ENCODE measurements around the gene SIRPA. TPM values are rescaled to one million over a fixed set of nuclear protein-coding genes. Genes with fewer than 3 reads are reported as not detected.

The SIRPA gene
- total and polyA plus RNA-seq, 4 experiments from 2014 or later, result 1.8 to 2.4 TPM; not detected in 2

GRCh38 chr20:1861347-1861976 is 33.7 kb upstream of the SIRPA start:
- H3K9me3 ChIP-seq (ENCODE audit: control insufficient read depth in 1 of 2, low read length in 2 of 2), result no peaks in the 10 kb centered on the region
- no peak overlapping the region for H3K4me3 Mint-ChIP-seq
- peaks cover 0 to 2% (median 0%) of the 10 kb centered on the region in 8 donors for H3K9me3 Mint-ChIP-seq
- no peaks in the 10 kb centered on the region for H3K36me3 Mint-ChIP-seq
- H3K27ac ChIP-seq (ENCODE audit: low read depth, low read length), result no peak overlapping the region
- H3K4me3 ChIP-seq (ENCODE audit: low read length in 2 of 2), result no peak overlapping the region
- no peaks in the 10 kb centered on the region for H3K4me1 Mint-ChIP-seq
- H3K4me1 ChIP-seq (ENCODE audit: insufficient read depth, low read length), result no peaks in the 10 kb centered on the region
- peaks cover 16 to 31% of the 10 kb centered on the region in 2 donors for H3K27me3 Mint-ChIP-seq
- H3K27me3 ChIP-seq (ENCODE audit: insufficient read depth, low read length), result no peaks in the 10 kb centered on the region
- no peaks in the 10 kb centered on the region for H3K36me3 ChIP-seq (ENCODE audit: insufficient read depth, low read length)
- POLR2A ChIA-PET (ENCODE audit: partially characterized antibody), result no interaction called here
- H3K27ac Mint-ChIP-seq, result no peak overlapping the region
- intact Hi-C loops (cut with micrococcal nuclease), result no loop called here
- DNase-seq, result no peak
- CTCF ChIA-PET (ENCODE audit: partially characterized antibody), result no interaction called here

GRCh38 chr20:1861996-1862662 is 33.1 kb upstream of the SIRPA start:
- H3K4me1 Mint-ChIP-seq, result no peaks in the 10 kb centered on the region
- CTCF ChIA-PET (ENCODE audit: partially characterized antibody), result no interaction called here
- intact Hi-C loops (cut with micrococcal nuclease), result no loop called here
- no peak overlapping the region for H3K27ac Mint-ChIP-seq
- no peak overlapping the region for H3K4me3 ChIP-seq (ENCODE audit: low read length in 2 of 2)
- POLR2A ChIA-PET (ENCODE audit: partially characterized antibody), result no interaction called here
- H3K4me3 Mint-ChIP-seq, result no peak overlapping the region
- DNase-seq, result no peak
- H3K4me1 ChIP-seq (ENCODE audit: insufficient read depth, low read length), result no peaks in the 10 kb centered on the region
- no peaks in the 10 kb centered on the region for H3K9me3 ChIP-seq (ENCODE audit: control insufficient read depth in 1 of 2, low read length in 2 of 2)
- no peaks in the 10 kb centered on the region for H3K36me3 ChIP-seq (ENCODE audit: insufficient read depth, low read length)
- peaks cover 0 to 2% (median 0%) of the 10 kb centered on the region in 8 donors for H3K9me3 Mint-ChIP-seq
- no peaks in the 10 kb centered on the region for H3K36me3 Mint-ChIP-seq
- no peaks in the 10 kb centered on the region for H3K27me3 ChIP-seq (ENCODE audit: insufficient read depth, low read length)
- peaks cover 17 to 35% of the 10 kb centered on the region in 2 donors for H3K27me3 Mint-ChIP-seq
- no peak overlapping the region for H3K27ac ChIP-seq (ENCODE audit: low read depth, low read length)

- Mint-ChIP-seq H3K4me3 (no peak overlapping the region), H3K4me1 (no peaks in the 10 kb centered on the region), H3K36me3 (no peaks in the 10 kb centered on the region), H3K27ac (no peak overlapping the region), H3K9me3 (peaks cover 0 to 2% (median 0%) of the 10 kb centered on the region in 8 donors), H3K27me3 (peaks cover 18 to 37% of the 10 kb centered on the region in 2 donors)
- no peaks in the 10 kb centered on the region for H3K27me3 ChIP-seq (ENCODE audit: insufficient read depth, low read length)
- intact Hi-C loops (cut with micrococcal nuclease), result no loop called here
- H3K4me1 ChIP-seq (ENCODE audit: insufficient read depth, low read length), result no peaks in the 10 kb centered on the region
- no peak for DNase-seq
- POLR2A ChIA-PET (ENCODE audit: partially characterized antibody), result no interaction called here
- no peaks in the 10 kb centered on the region for H3K36me3 ChIP-seq (ENCODE audit: insufficient read depth, low read length)
- H3K9me3 ChIP-seq (ENCODE audit: control insufficient read depth in 1 of 2, low read length in 2 of 2), result no peaks in the 10 kb centered on the region
- no peak overlapping the region for H3K27ac ChIP-seq (ENCODE audit: low read depth, low read length)
- H3K4me3 ChIP-seq (ENCODE audit: low read length in 2 of 2), result no peak overlapping the region
- CTCF ChIA-PET (ENCODE audit: partially characterized antibody), result no interaction called here
Observed at GRCh38 chr20:1862663-1863053, 32.5 kb upstream of the SIRPA start.

- no peaks in the 10 kb centered on the region for H3K4me1 ChIP-seq (ENCODE audit: insufficient read depth, low read length)
- intact Hi-C loops (cut with micrococcal nuclease), result no loop called here
- no peaks in the 10 kb centered on the region for H3K9me3 ChIP-seq (ENCODE audit: control insufficient read depth in 1 of 2, low read length in 2 of 2)
- H3K27me3 Mint-ChIP-seq, result peaks cover 18 to 37% of the 10 kb centered on the region in 2 donors
- H3K27ac Mint-ChIP-seq, result no peak overlapping the region
- no peaks in the 10 kb centered on the region for H3K4me1 Mint-ChIP-seq
- H3K36me3 ChIP-seq (ENCODE audit: insufficient read depth, low read length), result no peaks in the 10 kb centered on the region
- H3K27me3 ChIP-seq (ENCODE audit: insufficient read depth, low read length), result no peaks in the 10 kb centered on the region
- peaks cover 0 to 2% (median 0%) of the 10 kb centered on the region in 8 donors for H3K9me3 Mint-ChIP-seq
- no peak overlapping the region for H3K27ac ChIP-seq (ENCODE audit: low read depth, low read length)
- POLR2A ChIA-PET (ENCODE audit: partially characterized antibody), result no interaction called here
- no peak for DNase-seq
- CTCF ChIA-PET (ENCODE audit: partially characterized antibody), result no interaction called here
- no peak overlapping the region for H3K4me3 Mint-ChIP-seq
- no peak overlapping the region for H3K4me3 ChIP-seq (ENCODE audit: low read length in 2 of 2)
- no peaks in the 10 kb centered on the region for H3K36me3 Mint-ChIP-seq
Observed at GRCh38 chr20:1863296-1863695, 31.9 kb upstream of the SIRPA start.

- no peak for DNase-seq
- peaks cover 0 to 2% (median 0%) of the 10 kb centered on the region in 8 donors for H3K9me3 Mint-ChIP-seq
- POLR2A ChIA-PET (ENCODE audit: partially characterized antibody), result no interaction called here
- H3K36me3 ChIP-seq (ENCODE audit: insufficient read depth, low read length), result no peaks in the 10 kb centered on the region
- peaks cover 9% of the 10 kb centered on the region for H3K27me3 ChIP-seq (ENCODE audit: insufficient read depth, low read length)
- no peaks in the 10 kb centered on the region for H3K36me3 Mint-ChIP-seq
- no peak overlapping the region for H3K27ac Mint-ChIP-seq
- no peaks in the 10 kb centered on the region for H3K9me3 ChIP-seq (ENCODE audit: control insufficient read depth in 1 of 2, low read length in 2 of 2)
- peaks cover 13 to 33% of the 10 kb centered on the region in 2 donors for H3K27me3 Mint-ChIP-seq
- H3K4me3 ChIP-seq (ENCODE audit: low read length in 2 of 2), result no peak overlapping the region
- no peak overlapping the region for H3K4me3 Mint-ChIP-seq
- CTCF ChIA-PET (ENCODE audit: partially characterized antibody), result no interaction called here
- no peaks in the 10 kb centered on the region for H3K4me1 Mint-ChIP-seq
- intact Hi-C loops (cut with micrococcal nuclease), result no loop called here
- H3K4me1 ChIP-seq (ENCODE audit: insufficient read depth, low read length), result no peaks in the 10 kb centered on the region
- H3K27ac ChIP-seq (ENCODE audit: low read depth, low read length), result no peak overlapping the region
Observed at GRCh38 chr20:1866834-1867233, 28.4 kb upstream of the SIRPA start.

GRCh38 chr20:1867495-1868260 is 27.5 kb upstream of the SIRPA start:
- intact Hi-C loops (cut with micrococcal nuclease), result no loop called here
- H3K36me3 ChIP-seq (ENCODE audit: insufficient read depth, low read length), result no peaks in the 10 kb centered on the region
- no peak overlapping the region for H3K4me3 Mint-ChIP-seq
- H3K27ac Mint-ChIP-seq, result no peak overlapping the region
- no peaks in the 10 kb centered on the region for H3K4me1 Mint-ChIP-seq
- ChIA-PET POLR2A (ENCODE audit: partially characterized antibody) (no interaction called here), CTCF (ENCODE audit: partially characterized antibody) (no interaction called here)
- H3K27me3 Mint-ChIP-seq, result peaks cover 13 to 36% of the 10 kb centered on the region in 2 donors
- H3K9me3 Mint-ChIP-seq, result peaks cover 0 to 3% (median 0%) of the 10 kb centered on the region in 8 donors
- no peak overlapping the region for H3K27ac ChIP-seq (ENCODE audit: low read depth, low read length)
- no peaks in the 10 kb centered on the region for H3K4me1 ChIP-seq (ENCODE audit: insufficient read depth, low read length)
- H3K27me3 ChIP-seq (ENCODE audit: insufficient read depth, low read length), result peaks cover 9% of the 10 kb centered on the region
- H3K9me3 ChIP-seq (ENCODE audit: control insufficient read depth in 1 of 2, low read length in 2 of 2), result no peaks in the 10 kb centered on the region
- no peak overlapping the region for H3K4me3 ChIP-seq (ENCODE audit: low read length in 2 of 2)
- no peaks in the 10 kb centered on the region for H3K36me3 Mint-ChIP-seq
- DNase-seq, result no peak

- H3K9me3 ChIP-seq (ENCODE audit: control insufficient read depth in 1 of 2, low read length in 2 of 2), result no peaks in the 10 kb centered on the region
- DNase-seq, result no peak
- H3K36me3 ChIP-seq (ENCODE audit: insufficient read depth, low read length), result no peaks in the 10 kb centered on the region
- H3K4me1 ChIP-seq (ENCODE audit: insufficient read depth, low read length), result no peaks in the 10 kb centered on the region
- no peaks in the 10 kb centered on the region for H3K4me1 Mint-ChIP-seq
- H3K9me3 Mint-ChIP-seq, result peaks cover 0 to 3% (median 0%) of the 10 kb centered on the region in 8 donors
- peaks cover 9% of the 10 kb centered on the region for H3K27me3 ChIP-seq (ENCODE audit: insufficient read depth, low read length)
- intact Hi-C loops (cut with micrococcal nuclease), result no loop called here
- H3K36me3 Mint-ChIP-seq, result no peaks in the 10 kb centered on the region
- ChIA-PET POLR2A (ENCODE audit: partially characterized antibody) (no interaction called here), CTCF (ENCODE audit: partially characterized antibody) (no interaction called here)
- peaks cover 8 to 32% of the 10 kb centered on the region in 2 donors for H3K27me3 Mint-ChIP-seq
- no peak overlapping the region for H3K4me3 ChIP-seq (ENCODE audit: low read length in 2 of 2)
- no peak overlapping the region for H3K27ac Mint-ChIP-seq
- H3K4me3 Mint-ChIP-seq, result no peak overlapping the region
- no peak overlapping the region for H3K27ac ChIP-seq (ENCODE audit: low read depth, low read length)
Observed at GRCh38 chr20:1868856-1869255, 26.4 kb upstream of the SIRPA start.
